K562 (cell line): ENCODE data around the gene ECSIT. TPM values are rescaled to one million over a fixed set of nuclear protein-coding genes. Genes with fewer than 3 reads are reported as not detected.

ENCODE experiments used
- BCOR ChIP-seq: fragments of 450-650 bp; IDR thresholded peaks from 2 replicates; pipeline ENCODE4 v1.6.1; 2016
- CBFB ChIP-seq: sonication (generic); formaldehyde crosslinking; IDR thresholded peaks from 2 replicates; pipeline ENCODE4 v1.4.0; 2020; ENCODE audit warnings: mild to moderate bottlenecking, missing genetic modification reagents
- CC2D1A ChIP-seq: fragments of 450-650 bp; IDR thresholded peaks from 2 replicates; pipeline ENCODE4 v1.6.1; 2017; ENCODE audit warnings: mild to moderate bottlenecking
- CEBPB ChIP-seq: fragments of 450-650 bp; IDR thresholded peaks from 2 replicates; pipeline ENCODE4 v1.6.1; 2016; ENCODE audit warnings: missing genetic modification characterization, missing compliant biosample characterization
- CHCHD3 ChIP-seq: fragments of 250-450 bp; sonication (Bioruptor Pico); IDR thresholded peaks from 2 replicates; pipeline ENCODE4 v2.1.2; 2022; ENCODE audit warnings: mild to moderate bottlenecking
- FOS ChIP-seq: IDR thresholded peaks from 3 replicates; pipeline ENCODE4 v1.6.1; 2011; ENCODE audit not compliant: insufficient read length; ENCODE audit errors: extremely low read depth
- FOXJ2 ChIP-seq: fragments of 200-800 bp; sonication (Bioruptor generic); IDR thresholded peaks from 2 replicates; pipeline ENCODE4 v1.6.1; 2016; ENCODE audit warnings: missing genetic modification characterization, missing compliant biosample characterization
- GMEB1 ChIP-seq: fragments of 250-450 bp; sonication (Bioruptor Pico); IDR thresholded peaks from 2 replicates; pipeline ENCODE4 v1.4.0; 2020; ENCODE audit warnings: mild to moderate bottlenecking
- HDAC8 ChIP-seq: fragments of 450-650 bp; IDR thresholded peaks from 2 replicates; pipeline ENCODE4 v1.6.1; 2016; ENCODE audit warnings: mild to moderate bottlenecking, missing genetic modification characterization, moderate library complexity, missing compliant biosample characterization
- HIVEP1 ChIP-seq: fragments of 250-450 bp; sonication (Bioruptor Pico); IDR thresholded peaks from 2 replicates; pipeline ENCODE4 v1.4.0; 2020; ENCODE audit warnings: mild to moderate bottlenecking
- MCM3 ChIP-seq: fragments of 450-650 bp; IDR thresholded peaks from 2 replicates; pipeline ENCODE4 v1.6.1; 2016
- NRF1 ChIP-seq, 2 experiments: fragments of 450-650 bp; IDR thresholded peaks in 1 of 2; conservative IDR thresholded peaks in 1 of 2; 2 replicates each; pipeline ENCODE4 v1.6.1; 2014; ENCODE audit warnings: mild to moderate bottlenecking in 2 of 2
- POLR2H ChIP-seq: IDR thresholded peaks from 2 replicates; pipeline ENCODE4 v1.6.1; 2016; ENCODE audit warnings: missing genetic modification characterization, low read depth, mild to moderate bottlenecking, control low read depth, missing compliant biosample characterization, moderate library complexity
- PTBP1 ChIP-seq: fragments of 200-400 bp; formaldehyde crosslinking; IDR thresholded peaks from 2 replicates; pipeline ENCODE4 v1.6.1; 2017; ENCODE audit warnings: low read depth, low read length
- RFX7 ChIP-seq: fragments of 250-450 bp; sonication (Bioruptor Pico); IDR thresholded peaks from 2 replicates; pipeline ENCODE4 v1.5.1; 2021; ENCODE audit warnings: mild to moderate bottlenecking
- SAFB2 ChIP-seq: fragments of 200-400 bp; formaldehyde crosslinking; IDR thresholded peaks from 2 replicates; pipeline ENCODE4 v1.6.1; 2018; ENCODE audit warnings: borderline replicate concordance, low read length, low read depth, moderate library complexity; ENCODE audit not compliant: severe bottlenecking
- SIN3B ChIP-seq: fragments of 450-650 bp; IDR thresholded peaks from 2 replicates; pipeline ENCODE4 v1.6.1; 2017; ENCODE audit warnings: low read depth, mild to moderate bottlenecking, moderate library complexity
- SOX6 ChIP-seq: fragments of 450-650 bp; IDR thresholded peaks from 2 replicates; pipeline ENCODE4 v1.6.1; 2014; ENCODE audit warnings: mild to moderate bottlenecking
- SRSF9 ChIP-seq: fragments of 200-400 bp; formaldehyde crosslinking; IDR thresholded peaks from 2 replicates; pipeline ENCODE4 v1.6.1; 2017; ENCODE audit warnings: low read depth, low read length, borderline replicate concordance
- STAT5A ChIP-seq: IDR thresholded peaks from 2 replicates; pipeline ENCODE4 v1.6.1; 2012; ENCODE audit warnings: low read length, inconsistent platforms, borderline replicate concordance
- TFAM ChIP-seq: fragments of 250-450 bp; sonication (Bioruptor Pico); conservative IDR thresholded peaks from 2 replicates; pipeline ENCODE4 v1.5.0; 2021; ENCODE audit warnings: mild to moderate bottlenecking, moderate library complexity
- ZNF124 ChIP-seq: sonication (generic); formaldehyde crosslinking; IDR thresholded peaks from 2 replicates; pipeline ENCODE4 v1.8.1; 2022; ENCODE audit warnings: missing genetic modification reagents
- ZNF253 ChIP-seq: fragments of 250-450 bp; sonication (Bioruptor Pico); conservative IDR thresholded peaks from 2 replicates; pipeline ENCODE4 v1.6.1; 2021; ENCODE audit warnings: mild to moderate bottlenecking
- ZNF695 ChIP-seq: fragments of 450-650 bp; formaldehyde crosslinking; IDR thresholded peaks from 2 replicates; pipeline ENCODE4 v1.4.0; 2020; ENCODE audit warnings: mild to moderate bottlenecking, moderate library complexity
- polyA plus RNA-seq, 8 experiments: library from polyadenylated mRNA; depleted of rRNA in 4 of 8; stranded (reverse) in 5 of 8; unstranded in 3 of 8; fragments of >200 nt; fragmentation: Nextera tagmentation in 2 of 8; fragmentation: Illumina TruSeq in 1 of 8; extraction: Ambion mirVana in 2 of 8; extraction: Trizol in 1 of 8; gene quantifications; 2 replicates each; pipeline versions ENCODE4 v1.2.1 to v1.2.3, GENCODE V29; 2011 to 2014; ENCODE audit warnings: inconsistent platforms in 1 of 8, missing spikeins in 1 of 8
- total RNA-seq, 7 experiments: library from RNA; depleted of rRNA in 6 of 7; stranded (reverse); fragments of >200 nt in 6 of 7; fragmentation: Illumina TruSeq in 2 of 7; extraction: Trizol in 2 of 7; gene quantifications; 2 replicates each; pipeline versions ENCODE4 v1.2.1 to v1.2.3, GENCODE V29; 2011 to 2021; ENCODE audit warnings: low replicate concordance in 1 of 7
- TF ChIP-seq, protein P1 (sequence below): IDR thresholded peaks from 2 replicates; pipeline ENCODE4 v1.6.1; 2014; ENCODE audit warnings: antibody characterized with exemption
- TF ChIP-seq, protein P2 (sequence below): fragments of 250-450 bp; sonication (Bioruptor Pico); IDR thresholded peaks from 2 replicates; pipeline ENCODE4 v1.5.0; 2021; ENCODE audit warnings: mild to moderate bottlenecking, borderline replicate concordance

Gene ECSIT
- total and polyA plus RNA-seq, 9 of the 15 experiments (the other 6 are each of a cell fraction or from before 2014, with no cell fraction given): 1.1 to 82.5 (median 43.9) TPM

- TF ChIP-seq, protein P1, sequence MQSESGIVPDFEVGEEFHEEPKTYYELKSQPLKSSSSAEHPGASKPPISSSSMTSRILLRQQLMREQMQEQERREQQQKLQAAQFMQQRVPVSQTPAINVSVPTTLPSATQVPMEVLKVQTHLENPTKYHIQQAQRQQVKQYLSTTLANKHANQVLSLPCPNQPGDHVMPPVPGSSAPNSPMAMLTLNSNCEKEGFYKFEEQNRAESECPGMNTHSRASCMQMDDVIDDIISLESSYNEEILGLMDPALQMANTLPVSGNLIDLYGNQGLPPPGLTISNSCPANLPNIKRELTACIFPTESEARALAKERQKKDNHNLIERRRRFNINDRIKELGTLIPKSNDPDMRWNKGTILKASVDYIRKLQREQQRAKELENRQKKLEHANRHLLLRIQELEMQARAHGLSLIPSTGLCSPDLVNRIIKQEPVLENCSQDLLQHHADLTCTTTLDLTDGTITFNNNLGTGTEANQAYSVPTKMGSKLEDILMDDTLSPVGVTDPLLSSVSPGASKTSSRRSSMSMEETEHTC: no peak
- TF ChIP-seq CC2D1A (no peak), STAT5A (no peak), HIVEP1 (CRISPR knock-in tag) (no peak), TFAM (CRISPR knock-in tag) (no peak), SAFB2 (no peak), MCM3 (no peak), CBFB (CRISPR knock-in tag) (no peak), CHCHD3 (CRISPR knock-in tag) (no peak), SIN3B (no peak), ZNF124 (CRISPR knock-in tag) (no peak), ZNF253 (CRISPR knock-in tag) (no peak), BCOR (peak; percentile 99), FOXJ2 (no peak), POLR2H (no peak), PTBP1 (0 out of 2 replicates have a peak, but pooled peaks have one; percentile 77), CEBPB (tag) (0 out of 2 replicates have a peak, but pooled peaks have one; percentile 12), SRSF9 (no peak), SOX6 (no peak), FOS (no peak), RFX7 (CRISPR knock-in tag) (no peak), GMEB1 (CRISPR knock-in tag) (no peak), ZNF695 (CRISPR knock-in tag) (no peak), HDAC8 (tag) (no peak), NRF1 (conservative IDR thresholded peaks at IDR 0.05 in 1 of 2, IDR thresholded peaks at IDR 0.05 in 1 of 2) (0 out of 4 replicates have a peak, but pooled peaks of 1 of the 2 experiments have one; percentile 5)
- TF ChIP-seq, protein P2, sequence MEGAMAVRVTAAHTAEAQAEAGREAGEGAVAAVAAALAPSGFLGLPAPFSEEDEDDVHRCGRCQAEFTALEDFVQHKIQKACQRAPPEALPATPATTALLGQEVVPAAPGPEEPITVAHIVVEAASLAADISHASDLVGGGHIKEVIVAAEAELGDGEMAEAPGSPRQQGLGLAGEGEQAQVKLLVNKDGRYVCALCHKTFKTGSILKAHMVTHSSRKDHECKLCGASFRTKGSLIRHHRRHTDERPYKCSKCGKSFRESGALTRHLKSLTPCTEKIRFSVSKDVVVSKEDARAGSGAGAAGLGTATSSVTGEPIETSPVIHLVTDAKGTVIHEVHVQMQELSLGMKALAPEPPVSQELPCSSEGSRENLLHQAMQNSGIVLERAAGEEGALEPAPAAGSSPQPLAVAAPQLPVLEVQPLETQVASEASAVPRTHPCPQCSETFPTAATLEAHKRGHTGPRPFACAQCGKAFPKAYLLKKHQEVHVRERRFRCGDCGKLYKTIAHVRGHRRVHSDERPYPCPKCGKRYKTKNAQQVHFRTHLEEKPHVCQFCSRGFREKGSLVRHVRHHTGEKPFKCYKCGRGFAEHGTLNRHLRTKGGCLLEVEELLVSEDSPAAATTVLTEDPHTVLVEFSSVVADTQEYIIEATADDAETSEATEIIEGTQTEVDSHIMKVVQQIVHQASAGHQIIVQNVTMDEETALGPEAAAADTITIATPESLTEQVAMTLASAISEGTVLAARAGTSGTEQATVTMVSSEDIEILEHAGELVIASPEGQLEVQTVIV: no peak
Measured at GRCh38 chr19:11538232-11539036, 9.5 kb upstream of the ECSIT start, which contains the start of gene CNN1 (continued).
